Endodermal cell (in vitro differentiated cells): Measurements from ENCODE around the gene TAGLN2. TPM values are rescaled to one million over a fixed set of nuclear protein-coding genes. Genes with fewer than 3 reads are reported as not detected.

Source experiments
- DNase-seq: peaks from one replicate; pipeline ENCODE4 v3.0.0-alpha.2; 2017
- H3K27ac ChIP-seq: 2 replicates; pipeline ENCODE4 v1.5.1; 2013; ENCODE audit warnings: mild to moderate bottlenecking, low read depth, low read length, moderate library complexity
- H3K27me3 ChIP-seq: 2 replicates; pipeline ENCODE4 v1.6.1; 2013; ENCODE audit warnings: mild to moderate bottlenecking, low read length, moderate library complexity; ENCODE audit not compliant: insufficient read depth, control insufficient read depth, poor library complexity, severe bottlenecking
- H3K36me3 ChIP-seq: 2 replicates; pipeline ENCODE4 v1.7.0; 2013; ENCODE audit warnings: mild to moderate bottlenecking, low read length, moderate library complexity; ENCODE audit not compliant: control insufficient read depth, insufficient read depth
- H3K4me1 ChIP-seq: one replicate; pipeline ENCODE4 v1.7.0; 2013; ENCODE audit warnings: low read length; ENCODE audit not compliant: control insufficient read depth, insufficient read depth
- H3K4me3 ChIP-seq: 2 replicates; pipeline ENCODE4 v1.5.1; 2013; ENCODE audit warnings: mild to moderate bottlenecking, low read length, moderate library complexity
- H3K9ac ChIP-seq: 2 replicates; pipeline ENCODE4 v1.6.1; 2013; ENCODE audit warnings: mild to moderate bottlenecking, low read length, moderate library complexity; ENCODE audit not compliant: poor library complexity, severe bottlenecking; ENCODE audit errors: extremely low read depth
- H3K9me3 ChIP-seq: 2 replicates; pipeline ENCODE4 v1.6.1; 2013; ENCODE audit warnings: mild to moderate bottlenecking, low read length, moderate library complexity; ENCODE audit not compliant: control insufficient read depth
- H3K27ac Mint-ChIP-seq: 2 replicates; pipeline ENCODE4 v1.8.0; 2020; ENCODE audit warnings: mixed read lengths
- H3K27me3 Mint-ChIP-seq: 2 replicates; pipeline ENCODE4 v1.8.0; 2021; ENCODE audit warnings: mild to moderate bottlenecking, mixed read lengths; ENCODE audit not compliant: insufficient read depth
- H3K36me3 Mint-ChIP-seq: 2 replicates; pipeline ENCODE4 v1.8.0; 2020; ENCODE audit warnings: low read depth, mixed read lengths
- H3K4me1 Mint-ChIP-seq: 2 replicates; pipeline ENCODE4 v1.8.0; 2020; ENCODE audit warnings: mixed read lengths
- H3K4me3 Mint-ChIP-seq: 2 replicates; pipeline ENCODE4 v1.8.0; 2020; ENCODE audit warnings: mild to moderate bottlenecking, moderate library complexity, mixed read lengths
- H3K9me3 Mint-ChIP-seq: 2 replicates; pipeline ENCODE4 v1.8.0; 2020; ENCODE audit warnings: mild to moderate bottlenecking, mixed read lengths
- WGBS, 2 experiments: methylation state at CpG; one replicate each; pipeline versions ENCODE4 v1.1.5 to v1.1.7; 2013; ENCODE audit warnings: missing lambda C conversion rate in 2 of 2, mixed read lengths in 1 of 2; ENCODE audit not compliant: insufficient coverage in 1 of 2, insufficient read length in 1 of 2; 5-methylcytosine and 5-hydroxymethylcytosine counted together
- total RNA-seq, 2 donors: library from RNA; stranded (reverse); fragmentation: NEBNext Ultra II Directional in 1 of 2; extraction: Animal tissue kit (Norgen Biotek cat#: 25700) in 1 of 2; gene quantifications; 2 replicates in 1 of 2; 3 replicates in 1 of 2; pipeline ENCODE4 v1.2.1, GENCODE V29; 2021
- TF ChIP-seq, protein P1 (sequence below): fragments of 200-600 bp; sonication (generic); conservative IDR thresholded peaks from 2 replicates; pipeline ENCODE4 v1.5.0; 2021; ENCODE audit warnings: antibody characterized with exemption, mild to moderate bottlenecking

The TAGLN2 gene
- total RNA-seq, 2 donors from 2014 or later = 136 to 221 TPM

DNA sequence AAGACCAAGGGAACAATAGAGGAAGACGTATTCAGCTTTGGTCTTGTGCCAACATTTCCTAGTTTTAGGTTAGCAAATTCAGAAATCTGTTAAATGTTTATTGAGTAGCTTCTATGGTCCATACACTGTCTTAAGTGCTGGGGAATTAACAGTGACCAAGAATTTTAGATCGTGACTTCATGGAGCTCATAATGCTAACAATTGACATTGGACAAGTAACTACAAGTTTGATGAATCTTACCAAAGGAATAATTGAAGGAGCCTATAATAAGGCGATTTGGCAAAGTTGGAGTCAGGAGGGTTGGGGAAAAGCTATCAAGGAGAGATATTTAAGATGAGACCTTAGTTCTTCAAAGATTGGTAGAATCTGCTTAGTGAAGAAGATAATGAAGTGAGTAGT is 30.1 kb upstream of the TAGLN2 start:
- Mint-ChIP-seq H3K27ac (no peak overlapping the region), H3K36me3 (no peaks in the 10 kb centered on the region), H3K4me1 (peaks cover 12% of the 10 kb centered on the region), H3K4me3 (no peak overlapping the region), H3K9me3 (no peaks in the 10 kb centered on the region), H3K27me3 (peaks cover 26% of the 10 kb centered on the region)
- H3K9ac ChIP-seq = no peak overlapping the region
- H3K27ac ChIP-seq = no peak overlapping the region
- peaks cover 4% of the 10 kb centered on the region for H3K4me1 ChIP-seq
- H3K36me3 ChIP-seq = no peaks in the 10 kb centered on the region
- H3K27me3 ChIP-seq = peaks cover 24% of the 10 kb centered on the region
- no peak overlapping the region for H3K4me3 ChIP-seq
- TF ChIP-seq, protein P1, sequence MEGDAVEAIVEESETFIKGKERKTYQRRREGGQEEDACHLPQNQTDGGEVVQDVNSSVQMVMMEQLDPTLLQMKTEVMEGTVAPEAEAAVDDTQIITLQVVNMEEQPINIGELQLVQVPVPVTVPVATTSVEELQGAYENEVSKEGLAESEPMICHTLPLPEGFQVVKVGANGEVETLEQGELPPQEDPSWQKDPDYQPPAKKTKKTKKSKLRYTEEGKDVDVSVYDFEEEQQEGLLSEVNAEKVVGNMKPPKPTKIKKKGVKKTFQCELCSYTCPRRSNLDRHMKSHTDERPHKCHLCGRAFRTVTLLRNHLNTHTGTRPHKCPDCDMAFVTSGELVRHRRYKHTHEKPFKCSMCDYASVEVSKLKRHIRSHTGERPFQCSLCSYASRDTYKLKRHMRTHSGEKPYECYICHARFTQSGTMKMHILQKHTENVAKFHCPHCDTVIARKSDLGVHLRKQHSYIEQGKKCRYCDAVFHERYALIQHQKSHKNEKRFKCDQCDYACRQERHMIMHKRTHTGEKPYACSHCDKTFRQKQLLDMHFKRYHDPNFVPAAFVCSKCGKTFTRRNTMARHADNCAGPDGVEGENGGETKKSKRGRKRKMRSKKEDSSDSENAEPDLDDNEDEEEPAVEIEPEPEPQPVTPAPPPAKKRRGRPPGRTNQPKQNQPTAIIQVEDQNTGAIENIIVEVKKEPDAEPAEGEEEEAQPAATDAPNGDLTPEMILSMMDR = no peak
- H3K9me3 ChIP-seq = no peaks in the 10 kb centered on the region
- 90 to 93% methylated on average over 3 of the region's 3 CpGs for WGBS, 2 experiments
- no peak for DNase-seq

DNA sequence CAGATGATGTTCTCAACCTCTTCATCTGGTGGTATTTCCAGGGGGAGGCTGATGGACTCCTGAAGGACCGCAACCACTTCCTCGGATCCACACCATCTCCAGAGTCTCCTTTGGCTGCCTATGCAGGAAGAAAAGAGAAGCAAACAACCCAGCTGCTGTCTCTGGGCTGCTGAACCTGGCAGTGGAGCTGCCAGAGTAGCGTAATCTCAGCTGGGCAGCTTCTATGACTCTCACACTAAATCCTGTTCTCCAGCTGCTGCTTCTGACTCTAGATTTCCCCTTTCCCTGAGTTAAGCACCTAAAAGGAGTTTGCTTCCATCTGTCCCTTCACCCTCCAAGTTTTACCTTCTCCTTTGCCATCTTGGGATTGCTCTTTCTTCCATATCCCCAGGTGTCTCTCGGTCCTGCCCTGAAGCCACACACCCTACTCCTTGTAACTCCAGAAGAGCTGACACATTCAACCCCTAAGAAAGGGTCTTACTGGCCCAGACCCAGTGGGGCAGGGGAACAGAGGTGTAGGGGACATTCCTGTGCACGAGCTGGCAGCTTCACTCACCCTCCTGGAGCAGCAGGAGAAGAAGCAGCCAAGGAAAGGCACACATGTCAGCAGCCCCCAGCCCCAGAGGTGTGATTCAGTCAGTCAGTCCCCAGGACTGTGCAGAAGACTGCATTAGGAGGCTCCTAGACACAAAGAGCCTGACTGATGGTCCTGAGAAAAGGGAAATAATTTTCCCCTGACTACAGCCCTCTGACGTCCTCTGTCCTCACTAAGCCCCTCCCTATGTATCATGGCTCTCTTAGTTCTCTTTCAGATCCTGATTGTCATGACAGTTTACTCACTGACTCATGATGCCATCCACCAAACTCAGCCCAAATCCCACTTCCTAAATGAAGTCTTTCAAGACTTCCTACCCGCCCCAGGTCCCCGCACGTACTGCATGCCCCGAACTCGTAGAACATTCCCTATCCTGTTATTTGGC is 28.5 kb upstream of the TAGLN2 start, which contains the start of gene SLAMF9:
Gene SLAMF9 (minus strand): TSS at position 702 of the 980 bp plus-strand sequence. CDS start 100 bp downstream, at position 602.
- no peak within 1 kb of the TSS for H3K27ac Mint-ChIP-seq

DNA sequence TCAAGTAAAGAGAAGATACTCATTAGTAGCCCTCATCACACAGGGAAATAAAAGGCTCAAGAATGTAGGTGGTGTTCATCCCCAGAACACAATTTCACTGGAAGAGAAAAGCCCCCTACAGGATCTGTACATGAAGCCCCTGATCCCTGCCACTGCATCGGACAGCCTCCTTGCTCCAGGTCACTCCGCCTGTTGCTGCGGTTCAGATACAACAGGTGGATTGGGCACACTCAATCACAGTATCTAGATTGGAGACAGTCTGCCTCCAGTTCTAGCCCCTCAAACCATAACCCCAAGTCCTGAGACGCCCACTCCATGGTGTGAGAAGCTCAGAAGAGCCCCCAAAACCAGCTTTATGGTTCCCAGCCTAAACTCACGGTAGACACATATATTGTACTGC is 27.6 kb upstream of the TAGLN2 start:
- H3K9me3 Mint-ChIP-seq = no peaks in the 10 kb centered on the region
- DNase-seq = no peak
- H3K27me3 Mint-ChIP-seq = peaks cover 36% of the 10 kb centered on the region
- no peak overlapping the region for H3K4me3 Mint-ChIP-seq
- no peak overlapping the region for H3K27ac ChIP-seq
- 90 to 97% methylated on average over 5 of the region's 5 CpGs for WGBS, 2 experiments
- no peak overlapping the region for H3K4me3 ChIP-seq
- no peaks in the 10 kb centered on the region for H3K9me3 ChIP-seq
- H3K36me3 Mint-ChIP-seq = no peaks in the 10 kb centered on the region
- H3K27ac Mint-ChIP-seq = no peak overlapping the region
- H3K4me1 Mint-ChIP-seq = peaks cover 1% of the 10 kb centered on the region
- H3K36me3 ChIP-seq = no peaks in the 10 kb centered on the region
- H3K27me3 ChIP-seq = peaks cover 24% of the 10 kb centered on the region
- peaks cover 2% of the 10 kb centered on the region for H3K4me1 ChIP-seq
- TF ChIP-seq, protein P1 = no peak
- no peak overlapping the region for H3K9ac ChIP-seq

More for the DNA sequence above, 28.5 kb upstream of the TAGLN2 start, which contains the start of gene SLAMF9:
- Mint-ChIP-seq H3K4me1 (peaks cover 3% of the 10 kb centered on the region), H3K36me3 (no peaks in the 10 kb centered on the region), H3K9me3 (no peaks in the 10 kb centered on the region), H3K27me3 (peaks cover 34% of the 10 kb centered on the region), H3K4me3 (no peak within 1 kb of the TSS)
- Histone ChIP-seq H3K4me3 (no peak within 1 kb of the TSS), H3K4me1 (peaks cover 4% of the 10 kb centered on the region), H3K9ac (no peak within 1 kb of the TSS), H3K27me3 (peaks cover 24% of the 10 kb centered on the region), H3K9me3 (no peaks in the 10 kb centered on the region), H3K36me3 (no peaks in the 10 kb centered on the region), H3K27ac (no peak within 1 kb of the TSS)
- 83 to 90% methylated on average over 10 to 11 of the region's 11 CpGs for WGBS, 2 experiments
- peak; percentile 38 for DNase-seq
- TF ChIP-seq, protein P1 = no peak
